ENCODE measurements around the gene LCP1.
"Not testable (repeated sequence)": the region's sequence is repeated elsewhere in the genome, so short reads cannot be mapped to it uniquely, and the experiment has no call there.

Gene LCP1

GRCh38 chr13:46168783-46169182, 13.2 kb downstream of the LCP1 start:
- H3K4me3 ChIP-seq (ENCODE audit: low read depth, low read length) = peak overlapping the region; percentile 53; the same call in 1 of the 2 replicates
- no peak for DNase-seq (ENCODE audit: low read depth)
- TF ChIP-seq CTCF (IDR thresholded peaks at IDR 0.05; ENCODE audit: low read depth, low read length, missing control alignments) = no peak

GRCh38 chr13:46168341-46168740, 13.6 kb downstream of the LCP1 start:
- no peak for TF ChIP-seq CTCF (IDR thresholded peaks at IDR 0.05; ENCODE audit: low read depth, low read length, missing control alignments)
- H3K4me3 ChIP-seq (ENCODE audit: low read depth, low read length) = peak overlapping the region; percentile 53
- no peak for DNase-seq (ENCODE audit: low read depth)

GRCh38 chr13:46166947-46167610, 14.9 kb downstream of the LCP1 start:
- DNase-seq (ENCODE audit: low read depth) = no peak
- H3K4me3 ChIP-seq (ENCODE audit: low read depth, low read length) = peak overlapping the region; percentile 53
- no peak for TF ChIP-seq CTCF (IDR thresholded peaks at IDR 0.05; ENCODE audit: low read depth, low read length, missing control alignments)

- TF ChIP-seq CTCF (IDR thresholded peaks at IDR 0.05; ENCODE audit: low read depth, low read length, missing control alignments) = no peak
- DNase-seq (ENCODE audit: low read depth) = no peak
- H3K4me3 ChIP-seq (ENCODE audit: low read depth, low read length) = peak overlapping the region; percentile 42; the same call in 1 of the 2 replicates
Measured at GRCh38 chr13:46166224-46166584, 15.8 kb downstream of the LCP1 start.

- no peak for DNase-seq (ENCODE audit: low read depth)
- no peak for TF ChIP-seq CTCF (IDR thresholded peaks at IDR 0.05; ENCODE audit: low read depth, low read length, missing control alignments)
- H3K4me3 ChIP-seq (ENCODE audit: low read depth, low read length) = peak overlapping the region; percentile 35; the same call in 1 of the 2 replicates
Measured at GRCh38 chr13:46165485-46166223, 16.3 kb downstream of the LCP1 start.

GRCh38 chr13:46164661-46165060, 17.3 kb downstream of the LCP1 start:
- TF ChIP-seq CTCF (IDR thresholded peaks at IDR 0.05; ENCODE audit: low read depth, low read length, missing control alignments) = no peak
- peak overlapping the region; percentile 35; the same call in 1 of the 2 replicates for H3K4me3 ChIP-seq (ENCODE audit: low read depth, low read length)
- DNase-seq (ENCODE audit: low read depth) = no peak

- H3K4me3 ChIP-seq (ENCODE audit: low read depth, low read length) = peak overlapping the region; percentile 45
- not testable (repeated sequence) for DNase-seq (ENCODE audit: low read depth)
Measured at GRCh38 chr13:46162741-46163140, 19.2 kb downstream of the LCP1 start.
